PFSK-1 (cell line): Measurements from ENCODE around the gene CELF1.

Experiments
- POLR2AphosphoS5 ChIP-seq: IDR thresholded peaks from 2 replicates; pipeline ENCODE4 v1.6.1; 2012; ENCODE audit warnings: low read depth, mild to moderate bottlenecking, control low read depth, low read length, moderate library complexity
- SIN3A ChIP-seq: IDR thresholded peaks from 2 replicates; pipeline ENCODE4 v1.6.1; 2012; ENCODE audit warnings: mild to moderate bottlenecking, low read length, moderate library complexity, borderline replicate concordance; ENCODE audit not compliant: insufficient read depth
- TAF1 ChIP-seq: IDR thresholded peaks from 2 replicates; pipeline ENCODE4 v1.6.1; 2012; ENCODE audit warnings: low read length, control low read depth, borderline replicate concordance; ENCODE audit not compliant: insufficient read depth
- TF ChIP-seq, protein P1 (sequence below), 2 experiments: IDR thresholded peaks; 2 replicates each; pipeline versions ENCODE4 v1.6.1 to v1.8.0; 2011 to 2012; ENCODE audit warnings: low read depth in 2 of 2, low read length in 2 of 2, control low read depth in 1 of 2, inconsistent platforms in 1 of 2, mild to moderate bottlenecking in 1 of 2, moderate library complexity in 1 of 2; ENCODE audit not compliant: insufficient read depth in 1 of 2

DNA sequence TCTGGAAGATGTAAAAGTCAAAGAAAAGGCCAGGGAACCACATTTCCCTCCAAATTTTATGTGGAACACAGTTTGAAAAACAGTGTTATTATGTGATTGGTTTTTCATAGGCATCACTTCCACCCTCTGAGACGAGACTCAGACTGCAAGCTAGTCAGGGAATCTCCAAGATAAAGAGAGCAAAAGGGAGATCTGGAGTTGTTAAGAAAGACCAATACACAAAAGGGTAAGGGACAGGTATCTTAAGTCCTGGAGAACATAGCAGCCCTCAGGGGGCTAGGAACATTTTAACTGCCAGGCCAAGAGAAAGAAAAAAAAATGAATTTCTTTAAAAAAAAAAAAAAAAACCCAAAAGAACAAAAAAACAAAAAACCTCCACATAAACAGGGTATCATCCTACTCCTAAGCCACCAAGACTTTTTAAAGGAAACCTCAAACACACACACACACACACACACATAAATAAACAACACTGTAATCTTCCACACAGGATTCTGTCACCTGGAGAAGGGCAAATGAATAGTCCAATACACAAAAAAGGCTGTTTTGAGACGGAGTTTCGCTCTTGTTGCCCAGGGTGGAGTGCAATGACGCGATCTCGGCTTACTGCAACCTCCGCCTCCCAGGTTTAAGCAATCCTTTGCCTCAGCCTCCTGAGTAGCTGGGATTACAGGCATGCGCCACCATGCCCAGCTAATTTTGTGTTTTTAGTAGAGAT lies 44.5 kb downstream of the CELF1 start:
- TF ChIP-seq TAF1 (no peak), POLR2AphosphoS5 (no peak), SIN3A (no peak)
- TF ChIP-seq, protein P1, sequence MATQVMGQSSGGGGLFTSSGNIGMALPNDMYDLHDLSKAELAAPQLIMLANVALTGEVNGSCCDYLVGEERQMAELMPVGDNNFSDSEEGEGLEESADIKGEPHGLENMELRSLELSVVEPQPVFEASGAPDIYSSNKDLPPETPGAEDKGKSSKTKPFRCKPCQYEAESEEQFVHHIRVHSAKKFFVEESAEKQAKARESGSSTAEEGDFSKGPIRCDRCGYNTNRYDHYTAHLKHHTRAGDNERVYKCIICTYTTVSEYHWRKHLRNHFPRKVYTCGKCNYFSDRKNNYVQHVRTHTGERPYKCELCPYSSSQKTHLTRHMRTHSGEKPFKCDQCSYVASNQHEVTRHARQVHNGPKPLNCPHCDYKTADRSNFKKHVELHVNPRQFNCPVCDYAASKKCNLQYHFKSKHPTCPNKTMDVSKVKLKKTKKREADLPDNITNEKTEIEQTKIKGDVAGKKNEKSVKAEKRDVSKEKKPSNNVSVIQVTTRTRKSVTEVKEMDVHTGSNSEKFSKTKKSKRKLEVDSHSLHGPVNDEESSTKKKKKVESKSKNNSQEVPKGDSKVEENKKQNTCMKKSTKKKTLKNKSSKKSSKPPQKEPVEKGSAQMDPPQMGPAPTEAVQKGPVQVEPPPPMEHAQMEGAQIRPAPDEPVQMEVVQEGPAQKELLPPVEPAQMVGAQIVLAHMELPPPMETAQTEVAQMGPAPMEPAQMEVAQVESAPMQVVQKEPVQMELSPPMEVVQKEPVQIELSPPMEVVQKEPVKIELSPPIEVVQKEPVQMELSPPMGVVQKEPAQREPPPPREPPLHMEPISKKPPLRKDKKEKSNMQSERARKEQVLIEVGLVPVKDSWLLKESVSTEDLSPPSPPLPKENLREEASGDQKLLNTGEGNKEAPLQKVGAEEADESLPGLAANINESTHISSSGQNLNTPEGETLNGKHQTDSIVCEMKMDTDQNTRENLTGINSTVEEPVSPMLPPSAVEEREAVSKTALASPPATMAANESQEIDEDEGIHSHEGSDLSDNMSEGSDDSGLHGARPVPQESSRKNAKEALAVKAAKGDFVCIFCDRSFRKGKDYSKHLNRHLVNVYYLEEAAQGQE (IDR thresholded peaks at IDR 0.05; ENCODE audit: insufficient read depth in 1 of 2, low read depth in 2 of 2, low read length in 2 of 2) = no peak
